Measurements from ENCODE around the gene SLC38A7. TPM values are rescaled to one million over a fixed set of nuclear protein-coding genes. Genes with fewer than 3 reads are reported as not detected.

The SLC38A7 gene
- total and polyA plus RNA-seq, 2 experiments from 2014 or later = 13.9 to 27.8 TPM

- TF ChIP-seq ETS1 (IDR thresholded peaks at IDR 0.05) (no peak), EZH2phosphoT487 (IDR thresholded peaks at IDR 0.05; ENCODE audit: unreplicated experiment) (no peak), POLR2AphosphoS5 (IDR thresholded peaks at IDR 0.05; ENCODE audit: low read depth) (no peak)
These were observed 14.4 kb downstream of the SLC38A7 start (continued) for GRCh38 chr16:58670177-58670576.

- Mint-ChIP-seq H3K27me3 (ENCODE audit: insufficient read depth, low read depth, poor library complexity) (peaks cover 5% of the 10 kb centered on the region), H3K4me1 (peaks cover 2% of the 10 kb centered on the region; the same call in 2 of the 3 replicates)
These were observed 19.4 kb downstream of the SLC38A7 start for GRCh38 chr16:58665200-58665599.

More at GRCh38 chr16:58665200-58665599, 19.4 kb downstream of the SLC38A7 start:
- no peaks in the 10 kb centered on the region for H3F3A ChIP-seq (replicated peaks; ENCODE audit: low read depth)
- no peak overlapping the region for H3K4me3 ChIP-seq
- H3K36me3 Mint-ChIP-seq (ENCODE audit: low read depth) = peaks cover 17% of the 10 kb centered on the region
- H3K9me2 ChIP-seq (ENCODE audit: insufficient read depth) = no peaks in the 10 kb centered on the region
- H3K27ac Mint-ChIP-seq = no peak overlapping the region
- no peak overlapping the region for H3K4me2 ChIP-seq
- H3K27ac ChIP-seq (ENCODE audit: low read depth) = no peak overlapping the region
- no peak overlapping the region for H2AFZ ChIP-seq
- DNase-seq (ENCODE audit: low spot score) = no peak
- H3K36me3 ChIP-seq (ENCODE audit: insufficient read depth) = no peaks in the 10 kb centered on the region
- TF ChIP-seq STAT1 (IDR thresholded peaks at IDR 0.05; ENCODE audit: unreplicated experiment) (no peak), EZH2phosphoT487 (IDR thresholded peaks at IDR 0.05; ENCODE audit: unreplicated experiment) (no peak), CREB1 (CRISPR knock-in tag; IDR thresholded peaks at IDR 0.05; ENCODE audit: low read depth) (no peak), ZNF331 (CRISPR knock-in tag; IDR thresholded peaks at IDR 0.05; ENCODE audit: low read depth) (no peak), POLR2AphosphoS5 (IDR thresholded peaks at IDR 0.05; ENCODE audit: low read depth) (no peak), CTCF (conservative IDR thresholded peaks at IDR 0.05; ENCODE audit: low read depth in 2 of 2) (no peak), ETS1 (IDR thresholded peaks at IDR 0.05) (no peak), ZNF114 (CRISPR knock-in tag; IDR thresholded peaks at IDR 0.05) (no peak), JUNB (IDR thresholded peaks at IDR 0.05; ENCODE audit: unreplicated experiment) (no peak), REST (IDR thresholded peaks at IDR 0.05; ENCODE audit: unreplicated experiment) (no peak), ZNF462 (CRISPR knock-in tag; IDR thresholded peaks at IDR 0.05) (no peak)
- peaks cover 7% of the 10 kb centered on the region; the same call in 1 of the 2 replicates for H4K20me1 ChIP-seq (replicated peaks; ENCODE audit: insufficient read depth)
- H3K9me3 Mint-ChIP-seq = no peaks in the 10 kb centered on the region
- no peak for ATAC-seq
- H3K4me1 ChIP-seq (ENCODE audit: insufficient read depth) = no peaks in the 10 kb centered on the region
- no peaks in the 10 kb centered on the region for H3K27me3 ChIP-seq (ENCODE audit: insufficient read depth)
- H3K4me3 Mint-ChIP-seq = no peak overlapping the region
- no peaks in the 10 kb centered on the region for H3K79me2 ChIP-seq (replicated peaks; ENCODE audit: insufficient read depth)
